HFFc6 (cell line): Measurements from ENCODE around the gene MRPL38. TPM values are rescaled to one million over a fixed set of nuclear protein-coding genes. Genes with fewer than 3 reads are reported as not detected.
"Not testable (repeated sequence)": the region's sequence is repeated elsewhere in the genome, so short reads cannot be mapped to it uniquely, and the experiment has no call there.

Source experiments
- DNase-seq: peaks from one replicate; pipeline ENCODE4 v3.0.0-alpha.2; 2018
- H3K27ac Mint-ChIP-seq: 2 replicates; pipeline ENCODE4 v1.8.0; 2020; ENCODE audit warnings: mild to moderate bottlenecking, mixed read lengths
- H3K27me3 Mint-ChIP-seq: 2 replicates; pipeline ENCODE4 v1.8.0; 2021; ENCODE audit warnings: mild to moderate bottlenecking, moderate library complexity, mixed read lengths; ENCODE audit not compliant: insufficient read depth
- H3K36me3 Mint-ChIP-seq: 2 replicates; pipeline ENCODE4 v1.8.0; 2021; ENCODE audit warnings: low read depth, mixed read lengths
- H3K4me1 Mint-ChIP-seq: 2 replicates; pipeline ENCODE4 v1.8.0; 2020; ENCODE audit warnings: low read depth, mixed read lengths
- H3K4me3 Mint-ChIP-seq: 2 replicates; pipeline ENCODE4 v1.8.0; 2020; ENCODE audit warnings: mild to moderate bottlenecking, moderate library complexity, mixed read lengths
- H3K9me3 Mint-ChIP-seq: 2 replicates; pipeline ENCODE4 v1.8.0; 2020; ENCODE audit warnings: mild to moderate bottlenecking, mixed read lengths
- total RNA-seq, 6 experiments: library from RNA; stranded (reverse); fragmentation: NEBNext Ultra II Directional; extraction: Animal tissue kit (Norgen Biotek cat#: 25700); gene quantifications; 2 replicates in 1 of 6; 3 replicates in 5 of 6; pipeline ENCODE4 v1.2.3, GENCODE V29; 2021
- TF ChIP-seq, protein P1 (sequence below): fragments of 200-600 bp; sonication (generic); IDR thresholded peaks from 2 replicates; pipeline ENCODE4 v1.5.0; 2021; ENCODE audit warnings: antibody characterized with exemption, mild to moderate bottlenecking

The MRPL38 gene
- total RNA-seq, 6 experiments from 2014 or later: 64.9 to 89.8 (median 70.3) TPM

DNA sequence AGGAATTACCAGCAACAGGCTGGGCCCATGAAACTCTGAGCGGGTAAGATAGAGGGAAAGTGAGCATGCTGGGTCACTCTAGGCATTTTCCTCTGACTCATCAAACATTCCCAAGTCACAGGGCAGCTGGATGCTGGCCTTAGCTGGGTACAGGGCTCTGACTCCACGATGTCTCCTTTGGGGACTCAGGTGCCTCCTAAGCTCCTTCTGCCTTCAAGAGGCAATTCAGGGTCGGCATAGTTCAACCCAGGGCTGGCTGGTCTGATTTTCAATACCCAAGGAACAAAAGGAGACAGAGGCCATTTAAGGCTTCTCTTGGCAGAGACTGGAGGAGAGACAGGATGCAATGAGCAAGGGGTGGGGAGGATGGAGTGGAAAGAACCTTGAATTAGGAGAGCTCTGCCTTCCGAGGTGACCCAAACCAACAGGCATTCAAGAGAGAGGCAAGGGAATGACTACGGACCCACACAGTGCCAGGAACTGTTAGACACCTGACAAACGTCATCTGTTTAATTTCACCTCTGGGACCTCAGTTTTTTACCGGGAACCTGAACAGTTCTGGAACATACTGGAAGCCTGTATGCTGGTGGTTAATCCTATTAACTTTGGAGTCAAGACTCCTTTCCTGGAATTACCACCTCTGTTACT is 50.5 kb downstream of the MRPL38 start:
- TF ChIP-seq, protein P1, sequence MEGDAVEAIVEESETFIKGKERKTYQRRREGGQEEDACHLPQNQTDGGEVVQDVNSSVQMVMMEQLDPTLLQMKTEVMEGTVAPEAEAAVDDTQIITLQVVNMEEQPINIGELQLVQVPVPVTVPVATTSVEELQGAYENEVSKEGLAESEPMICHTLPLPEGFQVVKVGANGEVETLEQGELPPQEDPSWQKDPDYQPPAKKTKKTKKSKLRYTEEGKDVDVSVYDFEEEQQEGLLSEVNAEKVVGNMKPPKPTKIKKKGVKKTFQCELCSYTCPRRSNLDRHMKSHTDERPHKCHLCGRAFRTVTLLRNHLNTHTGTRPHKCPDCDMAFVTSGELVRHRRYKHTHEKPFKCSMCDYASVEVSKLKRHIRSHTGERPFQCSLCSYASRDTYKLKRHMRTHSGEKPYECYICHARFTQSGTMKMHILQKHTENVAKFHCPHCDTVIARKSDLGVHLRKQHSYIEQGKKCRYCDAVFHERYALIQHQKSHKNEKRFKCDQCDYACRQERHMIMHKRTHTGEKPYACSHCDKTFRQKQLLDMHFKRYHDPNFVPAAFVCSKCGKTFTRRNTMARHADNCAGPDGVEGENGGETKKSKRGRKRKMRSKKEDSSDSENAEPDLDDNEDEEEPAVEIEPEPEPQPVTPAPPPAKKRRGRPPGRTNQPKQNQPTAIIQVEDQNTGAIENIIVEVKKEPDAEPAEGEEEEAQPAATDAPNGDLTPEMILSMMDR: no peak
- Mint-ChIP-seq H3K4me1 (peaks cover 7% of the 10 kb centered on the region), H3K36me3 (no peaks in the 10 kb centered on the region; the same call in 1 of the 2 replicates), H3K4me3 (no peak overlapping the region), H3K27ac (no peak overlapping the region), H3K27me3 (no peaks in the 10 kb centered on the region), H3K9me3 (no peaks in the 10 kb centered on the region)
- peak; percentile 62 for DNase-seq

DNA sequence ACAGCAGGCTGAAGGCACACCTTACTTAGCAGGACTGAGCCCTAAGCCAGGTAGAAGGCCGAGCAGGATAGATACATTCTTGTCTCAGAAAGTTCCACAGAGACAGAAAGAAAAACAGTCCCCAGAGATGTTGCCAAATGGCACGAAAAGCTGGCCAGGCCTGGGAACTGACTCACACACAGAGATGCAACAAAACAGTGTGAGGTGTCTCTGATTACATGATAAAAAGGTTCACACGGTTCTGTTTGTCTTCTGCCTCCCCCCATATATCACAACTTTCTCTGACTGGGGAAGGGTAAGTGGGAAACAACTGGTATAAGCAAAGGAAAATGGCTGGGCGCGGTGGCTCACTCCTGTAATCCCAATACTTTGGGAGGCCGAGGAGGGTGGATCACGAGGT is 51.3 kb downstream of the MRPL38 start:
- DNase-seq: peak; percentile 61

DNA sequence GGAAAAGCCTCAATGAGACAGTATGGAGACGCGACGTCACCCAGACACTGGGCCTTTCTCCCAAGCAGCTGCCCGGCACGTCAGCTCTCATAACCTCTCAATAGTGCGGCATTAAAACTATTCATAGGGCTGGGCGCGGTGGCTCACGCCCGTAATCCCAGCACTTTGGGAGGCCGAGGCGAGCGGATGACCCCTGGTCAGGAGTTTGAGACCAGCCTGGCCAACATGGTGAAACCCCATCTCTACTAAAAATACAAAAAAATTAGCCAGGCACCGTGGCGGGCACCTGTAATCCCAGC is 53.0 kb downstream of the MRPL38 start:
- H3K36me3 Mint-ChIP-seq, DNase-seq: not testable (repeated sequence)

More for the DNA sequence above, 51.3 kb downstream of the MRPL38 start:
- Mint-ChIP-seq H3K27ac (peak overlapping the region; percentile 90; the same call in 1 of the 2 replicates), H3K9me3 (no peaks in the 10 kb centered on the region), H3K4me1 (peaks cover 7% of the 10 kb centered on the region), H3K27me3 (no peaks in the 10 kb centered on the region), H3K36me3 (peaks cover 5% of the 10 kb centered on the region; the same call in 1 of the 2 replicates), H3K4me3 (peak overlapping the region; percentile 74)
- TF ChIP-seq, protein P1: no peak

DNA sequence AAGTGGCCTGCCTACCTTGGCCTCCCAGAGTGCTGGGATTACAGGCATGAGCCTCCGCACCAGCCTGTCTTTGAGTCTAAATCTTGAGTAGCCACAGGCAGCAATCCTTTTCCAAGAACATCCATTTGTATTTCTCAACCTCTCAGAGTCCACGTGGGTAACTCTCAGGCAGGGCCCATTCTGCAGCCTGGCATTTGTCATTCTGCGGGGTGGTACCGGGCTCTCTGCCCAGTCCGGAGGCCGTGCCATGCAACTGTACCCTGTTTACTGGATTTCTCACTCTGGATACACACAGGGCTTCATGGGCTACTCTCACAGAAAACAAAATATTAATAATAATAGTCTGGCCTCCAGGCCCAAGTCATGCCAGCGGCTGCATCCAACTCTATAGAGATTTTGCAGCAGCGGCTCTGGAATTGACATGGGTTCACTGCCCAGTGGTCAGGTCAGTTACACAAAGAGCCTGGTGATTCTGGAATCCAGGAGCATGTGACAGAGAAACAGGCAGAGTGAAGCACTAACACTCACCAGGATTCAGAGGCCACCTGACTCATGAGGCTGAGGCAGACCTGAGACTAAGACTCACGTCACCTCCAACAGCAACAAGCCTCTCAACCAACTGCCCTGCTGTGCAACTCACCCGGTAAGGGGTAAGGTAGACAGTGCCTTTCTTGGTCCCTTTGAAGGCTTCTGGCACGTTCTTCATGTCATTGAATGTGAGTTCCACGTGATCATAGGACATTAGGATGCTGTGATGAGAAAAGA is 53.6 kb downstream of the MRPL38 start:
- Mint-ChIP-seq H3K4me3 (no peak overlapping the region), H3K9me3 (no peaks in the 10 kb centered on the region), H3K27me3 (no peaks in the 10 kb centered on the region), H3K36me3 (peaks cover 8% of the 10 kb centered on the region), H3K27ac (no peak overlapping the region), H3K4me1 (peaks cover under 1% of the 10 kb centered on the region)
- no peak for DNase-seq
- TF ChIP-seq, protein P1: no peak

More for the DNA sequence above, 53.0 kb downstream of the MRPL38 start:
- H3K27ac Mint-ChIP-seq, H3K27me3 Mint-ChIP-seq, H3K4me3 Mint-ChIP-seq, H3K9me3 Mint-ChIP-seq, H3K4me1 Mint-ChIP-seq: not testable (repeated sequence)

DNA sequence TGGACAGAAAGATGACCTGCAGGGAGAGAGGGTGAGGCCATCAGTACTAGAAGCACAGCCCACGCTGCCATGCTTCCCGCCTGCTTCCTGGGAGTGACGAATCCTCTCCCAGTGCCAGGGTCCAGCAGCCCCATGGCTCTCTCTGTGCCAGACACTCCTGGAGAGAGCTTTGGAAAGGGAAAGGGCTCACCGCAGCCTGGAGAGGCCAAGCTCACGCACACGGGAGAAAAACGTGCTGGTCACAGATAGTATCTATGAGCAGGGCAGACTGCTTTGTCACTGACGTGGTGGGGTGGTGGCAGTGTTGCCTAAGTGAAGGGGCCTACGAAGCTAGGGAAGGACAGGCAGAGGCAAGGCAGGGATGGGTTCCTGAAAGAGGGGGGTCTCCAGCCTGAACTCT is 55.0 kb downstream of the MRPL38 start:
- TF ChIP-seq, protein P1: no peak
- no peaks in the 10 kb centered on the region for H3K9me3 Mint-ChIP-seq
- no peak overlapping the region for H3K4me3 Mint-ChIP-seq
- DNase-seq: no peak
- H3K36me3 Mint-ChIP-seq: peaks cover 8% of the 10 kb centered on the region
- H3K27ac Mint-ChIP-seq: no peak overlapping the region
- peaks cover 5% of the 10 kb centered on the region for H3K4me1 Mint-ChIP-seq
- no peaks in the 10 kb centered on the region for H3K27me3 Mint-ChIP-seq

DNA sequence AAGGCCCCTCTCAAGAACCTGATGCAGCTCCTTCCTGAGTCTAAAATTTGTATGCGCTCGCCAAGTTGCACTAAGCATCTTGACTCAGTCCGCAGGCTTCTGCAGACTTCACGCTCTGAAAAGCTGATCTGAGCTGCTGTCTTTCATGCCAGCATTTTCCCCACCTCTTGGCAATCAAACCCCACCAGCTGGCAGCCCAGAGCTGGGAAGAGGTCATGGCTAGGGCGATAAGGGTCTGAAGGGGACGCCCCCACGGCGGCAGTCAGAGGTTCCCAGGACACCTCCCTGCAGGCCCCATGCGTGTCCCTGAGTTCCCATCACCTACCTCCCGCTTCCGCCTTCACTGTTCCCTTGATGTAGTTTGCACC is 55.4 kb downstream of the MRPL38 start:
- Mint-ChIP-seq H3K4me1 (peaks cover 5% of the 10 kb centered on the region), H3K4me3 (no peak overlapping the region), H3K27ac (no peak overlapping the region), H3K27me3 (no peaks in the 10 kb centered on the region), H3K36me3 (peaks cover 8% of the 10 kb centered on the region), H3K9me3 (no peaks in the 10 kb centered on the region)
- no peak for DNase-seq
- TF ChIP-seq, protein P1: no peak
